OCI-LY3 (cell line): Measurements from ENCODE around the gene DCUN1D3.

Experiments used
- CTCF ChIP-seq: fragments of 200-600, 300-600 bp; sonication (generic); IDR thresholded peaks from 2 replicates; pipeline ENCODE4 v1.5.1; 2014; ENCODE audit warnings: antibody characterized with exemption, low read length, low read depth
- EZH2phosphoT487 ChIP-seq: fragments of 200-600 bp; shearing (Covaris generic); IDR thresholded peaks from 2 replicates; pipeline ENCODE4 v1.6.1; 2018; ENCODE audit warnings: antibody characterized with exemption, mixed run types, low read depth

GRCh38 chr16:20866145-20866772 is 33.9 kb downstream of the DCUN1D3 start:
- TF ChIP-seq CTCF (no peak), EZH2phosphoT487 (no peak)
